Lung (tissue), 12 donors: ENCODE measurements around the gene ADGRG6. TPM values are rescaled to one million over a fixed set of nuclear protein-coding genes. Genes with fewer than 3 reads are reported as not detected.

Source experiments
- ATAC-seq: fragments of 200-7000 bp; cut with Tn5 transposase; one replicate; pipeline ENCODE4 v1.9.1; 2020; ENCODE audit warnings: moderate number of reproducible peaks; ENCODE audit not compliant: insufficient read depth, low FRiP score
- DNase-seq, 3 donors: peaks; one replicate each; pipeline ENCODE4 v3.0.0-alpha.2; 2013 to 2017
- H3K27ac ChIP-seq, 2 donors: one replicate each; pipeline ENCODE4 v1.5.1; 2013; ENCODE audit warnings: mild to moderate bottlenecking in 2 of 2, moderate library complexity in 2 of 2, control low read depth in 1 of 2, inconsistent platforms in 1 of 2, low read depth in 1 of 2, low read length in 1 of 2
- H3K27me3 ChIP-seq, 3 donors: one replicate each; pipeline ENCODE4 v1.5.1; 2013; ENCODE audit warnings: low read length in 2 of 3; ENCODE audit not compliant: control insufficient read depth in 3 of 3, insufficient read depth in 3 of 3
- H3K36me3 ChIP-seq, 4 donors: one replicate each; pipeline ENCODE4 v1.5.1; 2013; ENCODE audit warnings: low read length in 4 of 4, mild to moderate bottlenecking in 1 of 4, moderate library complexity in 1 of 4; ENCODE audit not compliant: control insufficient read depth in 4 of 4, insufficient read depth in 4 of 4
- H3K4me1 ChIP-seq, 5 donors: one replicate each; pipeline ENCODE4 v1.5.1; 2013; ENCODE audit warnings: low read length in 5 of 5, mild to moderate bottlenecking in 2 of 5, moderate library complexity in 1 of 5; ENCODE audit not compliant: control insufficient read depth in 5 of 5, insufficient read depth in 5 of 5
- H3K4me3 ChIP-seq: one replicate; pipeline ENCODE4 v1.5.1; 2013; ENCODE audit warnings: mild to moderate bottlenecking, control low read depth, moderate library complexity
- H3K9ac ChIP-seq, 2 donors: one replicate each; pipeline ENCODE4 v1.5.1; 2013; ENCODE audit warnings: low read length in 2 of 2, control low read depth in 1 of 2; ENCODE audit not compliant: insufficient read depth in 1 of 2
- H3K9me3 ChIP-seq, 4 donors: one replicate each; pipeline ENCODE4 v1.5.1; 2013; ENCODE audit warnings: low read length in 3 of 4, mild to moderate bottlenecking in 1 of 4, moderate library complexity in 1 of 4; ENCODE audit not compliant: control insufficient read depth in 4 of 4, insufficient read depth in 3 of 4
- WGBS, 2 donors: extraction: QIAGEN DNeasy Blood & Tissue Kit; methylation state at CpG; one replicate each; pipeline ENCODE4 v1.1.7; 2013; 5-methylcytosine and 5-hydroxymethylcytosine counted together
- polyA plus RNA-seq, 2 donors: library from polyadenylated mRNA; stranded (reverse); fragments of 200-250 nt; gene quantifications; one replicate each; pipeline ENCODE4 v1.2.1, GENCODE V29; 2013
- total RNA-seq, 2 donors: library from RNA; depleted of rRNA in 1 of 2; stranded (reverse); fragments of >200 nt in 1 of 2; gene quantifications; one replicate each; pipeline ENCODE4 v1.2.1, GENCODE V29; 2014 to 2021
- TF ChIP-seq, protein P1 (sequence below): IDR thresholded peaks from 2 replicates; pipeline ENCODE4 v1.5.1; 2012; ENCODE audit warnings: mild to moderate bottlenecking; ENCODE audit errors: control extremely low read depth, extremely low read depth
- donor health status: control.
- donor health status: control.
- donor health status: Bipolar disorder and iron deficiency.
- donor health status: healthy.
- donor health status: DM: yes; HTN: yes; CAD: no.

Gene ADGRG6
- total and polyA plus RNA-seq, 4 donors, result 6.4 to 177 (median 12.9) TPM

DNA sequence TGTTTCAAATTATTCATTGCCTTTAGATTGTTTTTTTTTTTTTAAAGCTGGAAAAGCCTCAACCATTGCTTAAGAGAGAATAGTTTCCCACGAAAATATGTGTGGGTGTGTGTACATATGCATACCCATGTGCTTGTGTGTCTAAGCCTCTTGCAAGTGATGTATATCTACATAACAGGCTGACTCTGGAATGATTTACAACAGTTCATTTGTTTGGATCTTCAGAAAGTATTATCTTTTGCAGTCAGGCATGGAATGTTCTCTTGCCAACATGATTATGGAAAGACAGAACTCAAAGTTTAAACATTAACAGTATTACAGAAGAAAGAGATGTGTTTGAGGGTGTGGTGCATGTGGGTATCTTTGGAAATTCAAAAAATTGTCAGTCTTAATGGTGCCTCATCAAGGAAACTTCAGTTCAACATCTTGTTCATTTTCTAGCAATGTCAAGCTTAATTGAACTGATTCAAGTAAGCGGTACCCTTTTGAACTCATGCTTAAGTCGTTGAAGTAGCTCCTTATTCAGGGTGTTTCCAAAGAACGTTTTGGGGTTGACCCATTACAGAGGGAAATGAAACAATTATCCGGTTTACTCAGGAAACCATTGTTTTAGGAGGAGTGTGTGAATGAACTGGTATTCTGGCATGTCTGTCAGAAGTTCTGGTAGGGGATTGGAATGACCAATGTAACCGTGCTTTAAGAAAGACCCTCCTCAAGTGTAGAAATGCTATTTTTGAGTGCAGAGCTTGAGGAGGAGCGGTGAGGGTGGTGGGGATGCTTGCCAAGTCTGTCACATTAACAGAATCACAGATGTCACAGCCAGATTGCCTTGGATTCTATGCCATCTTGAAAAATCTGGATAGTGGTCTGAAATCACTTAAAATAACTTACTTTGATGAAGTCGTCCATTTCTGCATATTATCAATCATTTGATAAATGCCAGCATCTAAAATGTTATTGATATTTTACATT lies 60.3 kb downstream of the ADGRG6 start:
- H3K4me1 ChIP-seq, result peaks cover 0 to 49% (median 4%) of the 10 kb centered on the region in 5 donors
- H3K9me3 ChIP-seq, result no peaks in the 10 kb centered on the region
- H3K36me3 ChIP-seq, result no peaks in the 10 kb centered on the region
- 44 to 64% methylated on average over 8 of the region's 8 CpGs for WGBS, 2 donors
- peak in 2 of 3 donors; percentile 54 to 57 for DNase-seq
- H3K9ac ChIP-seq, result no peak overlapping the region
- H3K4me3 ChIP-seq, result no peak overlapping the region
- H3K27me3 ChIP-seq, result no peaks in the 10 kb centered on the region
- TF ChIP-seq, protein P1, sequence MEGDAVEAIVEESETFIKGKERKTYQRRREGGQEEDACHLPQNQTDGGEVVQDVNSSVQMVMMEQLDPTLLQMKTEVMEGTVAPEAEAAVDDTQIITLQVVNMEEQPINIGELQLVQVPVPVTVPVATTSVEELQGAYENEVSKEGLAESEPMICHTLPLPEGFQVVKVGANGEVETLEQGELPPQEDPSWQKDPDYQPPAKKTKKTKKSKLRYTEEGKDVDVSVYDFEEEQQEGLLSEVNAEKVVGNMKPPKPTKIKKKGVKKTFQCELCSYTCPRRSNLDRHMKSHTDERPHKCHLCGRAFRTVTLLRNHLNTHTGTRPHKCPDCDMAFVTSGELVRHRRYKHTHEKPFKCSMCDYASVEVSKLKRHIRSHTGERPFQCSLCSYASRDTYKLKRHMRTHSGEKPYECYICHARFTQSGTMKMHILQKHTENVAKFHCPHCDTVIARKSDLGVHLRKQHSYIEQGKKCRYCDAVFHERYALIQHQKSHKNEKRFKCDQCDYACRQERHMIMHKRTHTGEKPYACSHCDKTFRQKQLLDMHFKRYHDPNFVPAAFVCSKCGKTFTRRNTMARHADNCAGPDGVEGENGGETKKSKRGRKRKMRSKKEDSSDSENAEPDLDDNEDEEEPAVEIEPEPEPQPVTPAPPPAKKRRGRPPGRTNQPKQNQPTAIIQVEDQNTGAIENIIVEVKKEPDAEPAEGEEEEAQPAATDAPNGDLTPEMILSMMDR, result no peak
- H3K27ac ChIP-seq, result no peak overlapping the region
- no peak for ATAC-seq

DNA sequence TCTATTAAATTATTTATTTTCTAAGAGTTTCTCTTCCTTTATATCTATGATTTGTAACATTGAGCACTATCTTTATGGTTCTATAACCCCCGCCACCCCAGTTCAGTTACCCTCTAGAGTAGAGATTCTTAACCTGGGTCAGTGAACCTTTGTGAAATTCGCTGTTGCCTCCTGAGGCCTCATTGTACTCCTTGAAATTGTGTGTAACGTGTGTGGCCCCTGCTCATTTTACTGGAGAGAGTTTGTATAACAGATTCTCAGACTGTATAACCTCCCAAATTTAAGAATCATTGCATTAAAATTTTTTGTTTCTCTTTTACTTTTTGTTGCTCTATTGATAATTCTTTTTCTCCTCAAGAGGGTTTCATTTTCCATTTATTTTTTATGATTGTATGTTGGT lies 65.3 kb downstream of the ADGRG6 start:
- Histone ChIP-seq H3K4me3 (no peak overlapping the region), H3K27me3 (no peaks in the 10 kb centered on the region), H3K27ac (no peak overlapping the region), H3K36me3 (peaks cover 0 to 4% (median 2%) of the 10 kb centered on the region in 4 donors), H3K4me1 (peaks cover 0 to 42% (median 0%) of the 10 kb centered on the region in 5 donors), H3K9ac (no peak overlapping the region), H3K9me3 (no peaks in the 10 kb centered on the region)
- no peak for ATAC-seq
- TF ChIP-seq, protein P1, result no peak
- 91 to 92% methylated on average over 3 of the region's 3 CpGs for WGBS, 2 donors
- DNase-seq, result no peak

DNA sequence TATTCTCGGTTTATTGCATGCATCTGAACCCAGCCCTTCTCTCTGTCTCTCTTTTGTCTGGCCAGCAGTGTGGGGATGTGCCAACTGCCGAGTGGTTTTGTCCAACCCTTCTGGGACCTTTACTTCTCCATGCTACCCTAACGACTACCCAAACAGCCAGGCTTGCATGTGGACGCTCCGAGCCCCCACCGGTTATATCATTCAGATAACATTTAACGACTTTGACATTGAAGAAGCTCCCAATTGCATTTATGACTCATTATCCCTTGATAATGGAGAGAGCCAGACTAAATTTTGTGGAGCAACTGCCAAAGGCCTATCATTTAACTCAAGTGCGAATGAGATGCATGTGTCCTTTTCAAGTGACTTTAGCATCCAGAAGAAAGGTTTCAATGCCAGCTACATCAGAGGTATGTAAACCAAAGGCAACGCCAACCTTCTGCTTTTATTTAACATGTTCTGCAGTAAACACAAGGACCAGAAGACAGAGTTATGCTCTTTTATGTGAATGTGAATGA lies 65.8 kb downstream of the ADGRG6 start:
- WGBS, 2 donors, result 71 to 84% methylated on average over 9 of the region's 9 CpGs
- peak; percentile 82 to 97 (median 96) for DNase-seq
- TF ChIP-seq, protein P1, result no peak
- H3K4me1 ChIP-seq, result peaks cover 0 to 37% (median 0%) of the 10 kb centered on the region in 5 donors
- H3K4me3 ChIP-seq, result no peak overlapping the region
- no peaks in the 10 kb centered on the region for H3K27me3 ChIP-seq
- H3K9me3 ChIP-seq, result no peaks in the 10 kb centered on the region
- H3K27ac ChIP-seq, result no peak overlapping the region
- no peak for ATAC-seq
- H3K36me3 ChIP-seq, result peaks cover 0 to 4% (median 2%) of the 10 kb centered on the region in 4 donors
- peak overlapping the region in 1 of 2 donors; percentile 60 for H3K9ac ChIP-seq
